HG02840 (cell line): ENCODE results near the gene TMEM267.
A peak's percentile ranks its signal among the peaks of the same experiment; 100 is the strongest.
"Not testable (repeated sequence)": the region's sequence is repeated elsewhere in the genome, so short reads cannot be mapped to it uniquely, and the experiment has no call there.

ENCODE experiments used
- ATAC-seq: cut with Tn5 transposase; IDR thresholded peaks from one replicate; pipeline ENCODE4 v1.9.1; 2021; ENCODE audit warnings: mild to moderate bottlenecking, moderate library complexity, moderate number of reproducible peaks; ENCODE audit not compliant: unreplicated experiment, low FRiP score

Gene TMEM267, protein sequence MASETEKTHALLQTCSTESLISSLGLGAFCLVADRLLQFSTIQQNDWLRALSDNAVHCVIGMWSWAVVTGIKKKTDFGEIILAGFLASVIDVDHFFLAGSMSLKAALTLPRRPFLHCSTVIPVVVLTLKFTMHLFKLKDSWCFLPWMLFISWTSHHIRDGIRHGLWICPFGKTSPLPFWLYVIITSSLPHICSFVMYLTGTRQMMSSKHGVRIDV

DNA sequence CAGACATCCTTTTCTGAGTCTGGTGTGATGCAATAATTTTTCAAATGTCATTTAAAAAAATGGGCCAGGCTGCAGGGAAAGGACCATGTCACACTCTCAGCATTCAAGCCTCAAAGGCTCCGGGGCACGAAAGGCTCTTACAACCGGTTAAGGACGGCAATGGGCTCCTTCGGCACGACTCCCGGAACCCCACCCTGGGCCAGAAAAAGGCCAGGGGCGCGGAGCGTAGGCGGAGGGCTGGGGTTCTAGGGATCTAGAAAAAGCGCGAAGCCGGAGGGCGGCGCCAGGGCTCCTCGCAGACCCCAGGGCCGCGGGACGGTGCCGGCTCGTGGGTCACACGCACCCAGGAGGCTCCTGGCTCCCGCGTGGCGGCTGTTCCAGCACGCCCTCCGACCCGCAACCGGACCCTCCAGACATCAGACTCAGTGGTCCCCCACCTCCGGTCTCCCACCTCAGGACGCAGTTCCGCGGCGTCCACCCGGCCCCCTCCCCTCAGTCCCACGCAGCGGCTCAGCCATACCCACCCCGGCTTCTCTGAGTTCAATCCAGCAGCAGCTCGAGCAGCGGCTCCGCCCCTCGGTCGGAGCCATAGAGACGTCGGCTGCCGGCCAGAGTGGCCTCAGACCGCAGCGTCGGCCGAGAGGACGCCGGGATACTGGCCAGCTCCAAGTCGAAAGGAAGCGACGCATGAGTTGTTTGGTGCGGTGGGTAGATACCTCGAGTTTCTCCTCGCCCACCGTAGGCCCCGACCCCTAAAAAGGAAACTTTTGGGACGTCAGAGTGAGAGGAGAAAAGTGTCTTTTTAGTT lies at the start of gene TMEM267:
TMEM267 (minus strand) TSS at position 568 of the 808 bp plus-strand sequence. CDS start 29,896 bp downstream, outside the sequence.
- ATAC-seq: peak; percentile 86

DNA sequence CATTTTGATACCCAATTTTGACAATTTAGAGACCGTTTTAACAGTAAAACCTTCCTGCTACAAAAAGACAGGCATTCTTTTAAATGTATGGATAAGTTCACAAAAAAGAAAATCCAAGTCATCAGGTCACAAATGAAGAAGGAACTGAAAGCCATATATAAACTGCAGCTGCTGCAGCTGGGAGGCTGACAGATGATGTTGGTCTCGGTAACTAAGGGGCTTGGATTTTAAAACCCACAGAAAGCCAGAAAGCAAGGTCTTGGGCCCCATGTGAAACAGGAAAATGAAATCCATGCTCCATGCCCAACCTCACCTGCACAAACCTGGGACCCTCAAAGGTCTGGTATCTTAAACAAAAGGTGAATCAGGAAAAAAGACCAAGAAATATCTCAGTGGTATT lies 47.0 kb upstream of the TMEM267 start:
- ATAC-seq: no peak

DNA sequence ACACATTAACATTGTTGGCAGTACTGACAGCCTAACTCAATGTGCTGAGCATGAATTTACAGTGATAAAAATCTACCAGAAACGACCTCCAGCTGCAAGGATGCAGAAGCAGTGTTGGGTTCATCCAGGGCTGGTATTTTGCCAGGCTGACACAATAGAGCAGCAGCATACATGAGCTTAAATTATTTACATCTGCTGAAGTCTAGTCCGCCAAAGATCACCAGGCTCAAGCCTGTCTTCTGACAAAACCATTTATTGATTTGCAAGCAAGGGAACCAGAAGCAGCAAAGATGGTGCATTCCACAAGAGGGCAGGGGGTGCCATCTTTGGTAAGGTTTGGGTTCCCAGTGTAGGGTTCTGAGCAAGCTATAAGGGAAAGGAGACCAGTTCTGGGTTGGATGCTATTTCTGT lies 40.0 kb upstream of the TMEM267 start:
- ATAC-seq: no peak

DNA sequence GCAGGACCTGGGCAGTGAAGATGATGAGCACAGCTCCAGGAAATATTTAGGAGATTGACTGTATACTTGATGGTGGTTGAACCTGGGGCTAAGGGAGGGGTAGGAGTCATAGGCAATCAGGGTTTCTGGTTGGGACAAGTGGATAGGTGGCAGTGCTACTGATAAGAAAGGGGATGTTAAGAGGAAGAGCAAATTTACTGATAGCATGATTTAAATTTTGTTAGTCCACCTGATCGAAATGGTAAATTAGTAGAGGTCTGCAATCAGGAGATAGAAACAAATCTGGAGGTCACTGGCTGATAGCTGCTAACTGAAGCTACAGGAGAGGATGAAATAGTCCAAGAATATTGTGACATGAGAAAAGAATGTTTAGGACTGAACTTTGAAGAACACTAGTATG lies 37.0 kb upstream of the TMEM267 start:
- ATAC-seq: no peak

DNA sequence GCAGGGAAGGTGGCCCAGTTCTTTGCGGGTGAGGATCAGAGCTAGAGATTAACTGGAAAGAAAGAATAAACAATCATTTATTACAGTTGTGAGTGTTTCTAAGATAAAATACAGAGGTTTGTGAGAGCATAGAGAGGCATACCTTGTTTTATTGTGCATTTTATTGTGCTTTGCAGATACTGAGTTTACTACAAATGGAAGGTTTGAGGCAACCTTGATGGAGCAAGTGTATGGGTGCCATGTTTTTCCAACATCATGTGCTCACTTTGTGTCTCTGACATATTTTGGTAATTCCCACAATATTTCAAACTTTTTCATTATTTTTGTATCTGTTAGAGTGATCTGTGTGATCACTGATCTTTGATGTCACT lies 32.0 kb upstream of the TMEM267 start:
- ATAC-seq: no peak

DNA sequence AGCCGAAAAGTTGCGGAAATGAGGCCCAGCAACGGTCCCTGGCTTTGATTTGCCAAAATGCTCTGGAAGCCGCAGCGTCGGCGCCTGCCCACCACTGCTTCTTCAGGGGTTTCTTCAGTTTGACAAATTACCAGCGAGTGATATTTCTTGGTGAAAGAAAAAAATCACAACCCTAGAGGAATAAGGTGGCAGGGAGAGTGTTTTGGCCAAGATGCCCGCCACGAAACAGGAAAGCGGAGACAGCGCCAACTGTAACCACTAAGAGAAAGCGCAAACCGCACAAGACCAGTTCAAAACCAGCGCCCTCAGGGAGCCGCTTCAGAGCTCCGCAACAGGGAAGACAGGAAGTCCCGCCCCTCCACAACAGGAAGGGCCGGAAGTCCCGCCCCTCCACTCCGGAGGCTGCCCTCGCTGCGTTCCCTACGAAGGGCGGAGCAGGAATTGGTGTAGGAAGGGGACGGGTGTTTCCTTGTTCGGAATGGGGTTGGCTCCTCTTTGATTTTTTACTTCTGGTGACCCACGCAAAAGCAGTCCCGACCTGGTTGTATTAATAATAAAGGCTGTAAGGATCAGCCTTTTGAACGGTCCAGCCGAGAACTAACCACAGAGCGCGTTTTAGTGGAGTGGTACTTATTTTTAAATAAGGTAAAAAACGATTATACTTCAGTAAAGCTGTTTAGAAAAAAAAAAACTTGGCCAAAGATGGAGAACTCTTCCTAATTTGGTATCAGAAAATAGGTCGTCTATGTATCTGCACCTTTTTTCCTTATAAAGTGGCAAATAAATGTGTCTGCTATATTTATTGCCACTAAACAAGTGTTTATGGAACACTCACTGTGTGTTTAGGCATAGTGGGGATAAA lies 31.4 kb upstream of the TMEM267 start, which contains the start of gene C5orf34:
C5orf34 (minus strand) TSS at position 333 of the 862 bp plus-strand sequence. CDS start 5,809 bp downstream, outside the sequence.
- peak; percentile 98 for ATAC-seq

DNA sequence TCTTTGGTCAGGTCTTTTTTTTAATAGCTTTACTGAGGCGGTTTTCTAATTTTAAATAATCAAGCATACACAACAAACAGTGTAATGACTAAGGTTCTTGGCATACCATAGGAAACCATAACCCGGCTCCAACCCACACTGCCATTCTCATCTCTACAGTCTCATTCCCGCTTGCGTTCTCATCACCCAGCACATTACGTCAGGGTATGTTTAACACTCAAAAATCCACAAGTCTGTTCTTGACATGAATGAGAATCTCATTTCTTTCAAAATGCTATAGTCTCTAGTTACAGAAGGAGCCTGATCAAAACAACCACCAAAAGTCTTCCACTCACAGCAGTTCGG lies 30.8 kb upstream of the TMEM267 start:
- ATAC-seq: peak; percentile 20

DNA sequence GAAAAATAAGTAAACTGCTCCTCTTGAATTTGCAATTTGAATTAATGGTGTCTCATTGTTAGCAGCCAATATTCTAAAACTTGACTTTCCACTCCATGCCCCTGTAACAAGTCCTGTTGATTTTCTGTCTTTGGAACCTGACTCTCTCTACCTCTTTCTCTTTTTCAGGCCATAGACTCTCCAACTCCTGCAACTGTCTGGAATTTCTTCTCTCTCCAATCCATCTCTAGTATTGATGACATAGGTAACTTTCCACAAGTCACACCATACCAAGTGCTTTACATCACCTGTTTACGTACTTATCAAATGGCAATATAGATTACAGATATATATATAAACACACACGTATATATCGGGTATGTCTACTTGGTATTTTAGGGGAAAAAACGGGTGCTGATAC lies 30.4 kb upstream of the TMEM267 start:
- ATAC-seq: no peak

DNA sequence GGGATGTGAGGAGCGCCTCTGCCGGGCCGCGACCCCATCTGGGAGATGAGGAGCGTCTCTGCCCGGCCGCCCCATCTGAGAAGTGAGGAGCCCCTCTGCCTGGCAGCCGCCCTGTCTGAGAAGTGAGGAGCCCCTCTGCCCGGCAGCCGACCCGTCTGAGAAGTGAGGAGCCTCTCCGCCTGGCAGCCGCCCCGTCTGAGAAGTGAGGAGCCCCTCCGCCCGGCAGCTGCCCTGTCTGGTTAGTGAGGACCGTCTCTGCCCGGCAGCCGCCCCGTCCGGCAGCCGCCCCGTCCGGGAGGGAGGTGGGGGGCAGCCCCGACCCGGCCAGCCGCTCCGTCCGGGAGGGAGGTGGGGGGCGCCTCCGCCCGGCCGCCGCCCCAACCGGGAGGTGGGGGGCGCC lies 27.4 kb upstream of the TMEM267 start:
- ATAC-seq: not testable (repeated sequence)

DNA sequence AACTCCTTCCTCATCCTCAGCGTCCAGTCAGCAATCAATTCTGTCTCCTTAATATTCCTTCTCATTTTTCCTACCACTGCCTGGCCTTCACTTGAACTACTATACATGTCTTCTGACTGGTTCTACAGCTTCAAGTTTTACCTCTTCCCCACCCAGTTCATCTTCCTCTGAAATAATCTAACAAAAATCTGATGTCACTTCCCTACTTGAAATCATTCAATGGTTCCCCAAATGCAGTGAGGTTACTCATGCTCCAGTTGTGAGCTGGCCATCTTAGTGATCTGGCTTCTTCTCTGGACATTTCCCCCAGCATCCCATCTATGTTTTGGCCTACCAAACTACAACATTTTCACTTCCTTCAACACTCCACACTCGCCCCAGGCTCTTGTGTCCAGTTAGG lies 14.9 kb upstream of the TMEM267 start:
- ATAC-seq: no peak

DNA sequence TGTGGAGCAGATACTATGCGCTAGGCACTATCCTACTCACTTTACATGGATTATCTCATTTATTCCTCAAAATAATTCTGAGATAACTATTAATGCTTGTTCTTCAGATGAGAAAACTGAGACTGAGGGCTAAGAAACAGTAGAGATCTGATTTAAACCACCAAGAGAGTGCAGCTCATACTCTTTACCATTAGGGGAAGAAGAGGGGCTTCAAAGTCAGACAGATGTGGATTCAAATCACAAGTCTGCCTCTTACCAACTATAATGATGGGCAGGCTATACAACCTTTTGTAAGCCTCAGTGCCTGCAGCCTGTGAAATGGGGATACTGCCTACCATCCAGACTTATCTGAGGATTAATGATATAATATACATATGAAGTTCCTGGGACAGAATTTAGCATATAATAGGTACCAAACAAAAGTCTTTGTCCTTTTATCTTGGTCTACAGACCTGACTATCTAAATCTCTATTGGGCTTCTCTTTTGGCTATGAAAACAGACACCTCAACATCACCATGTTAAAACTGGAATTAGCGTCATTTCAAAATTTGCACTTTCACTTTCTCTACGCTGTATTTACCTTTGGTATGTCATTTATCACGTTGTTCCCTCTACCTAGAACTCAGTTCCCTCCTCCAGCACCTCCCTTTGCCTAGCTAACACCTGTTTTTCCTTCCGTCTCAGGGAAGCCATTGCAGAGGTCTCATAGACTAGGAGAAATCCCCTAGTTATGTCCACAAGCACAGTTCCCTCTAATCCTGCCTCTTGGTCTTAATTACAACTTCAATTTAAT lies 13.8 kb upstream of the TMEM267 start:
- no peak for ATAC-seq

DNA sequence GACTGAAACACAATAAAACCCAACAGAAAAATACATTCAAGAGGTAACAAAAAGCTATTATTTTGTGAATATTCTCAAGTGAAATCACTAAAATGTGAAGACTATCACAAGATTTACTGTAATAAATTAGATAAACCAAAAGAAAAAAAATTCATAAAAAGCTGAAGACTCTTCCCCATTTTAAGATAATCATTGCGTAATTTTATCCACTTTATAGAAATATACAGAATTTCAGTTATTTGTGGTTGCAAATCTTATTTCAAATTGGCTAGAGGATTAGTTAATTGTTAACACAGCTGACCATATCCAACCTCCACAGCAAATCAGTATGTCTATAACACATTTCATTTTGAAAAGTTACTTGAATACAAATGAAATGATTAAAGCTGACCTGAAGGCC lies 7.7 kb upstream of the TMEM267 start:
- ATAC-seq: no peak

DNA sequence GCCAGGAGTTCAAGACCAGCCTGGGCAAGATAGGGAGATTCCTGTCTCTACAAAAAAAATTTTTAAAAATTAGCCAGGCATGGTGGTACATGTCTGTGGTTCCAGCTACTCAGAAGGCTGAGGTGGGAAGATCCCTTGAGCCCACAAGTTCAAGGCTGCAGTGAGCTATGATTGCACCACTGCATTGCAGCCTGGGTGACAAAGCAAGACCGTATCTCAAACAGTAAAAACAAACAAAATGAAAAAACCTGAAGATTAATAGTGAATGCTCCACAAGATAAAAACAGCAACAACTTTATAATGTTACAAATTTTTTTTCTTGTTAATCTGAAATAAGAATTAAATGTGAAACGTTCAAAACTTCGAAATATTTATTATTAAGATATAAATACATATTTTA lies 2.7 kb upstream of the TMEM267 start:
- ATAC-seq: no peak

DNA sequence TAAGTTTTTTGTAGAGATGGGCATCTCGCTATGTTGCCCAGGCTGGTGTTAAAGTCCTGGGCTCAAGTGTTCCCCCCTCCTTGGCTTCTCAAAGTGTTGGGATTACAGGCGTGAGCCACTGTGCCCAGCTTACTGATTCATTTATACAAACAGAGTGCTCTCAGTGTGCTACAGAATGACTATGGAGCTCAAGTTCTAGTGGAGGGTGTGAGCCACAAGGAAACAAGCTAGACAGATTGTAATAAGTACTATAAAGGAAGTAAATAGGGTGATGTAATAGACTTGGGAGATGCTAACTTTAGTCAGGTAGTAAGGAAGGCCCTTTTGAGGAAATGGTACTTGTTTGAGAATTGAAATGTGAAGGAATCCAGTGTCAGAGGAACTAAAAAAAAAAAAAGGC lies 1.7 kb upstream of the TMEM267 start:
- no peak for ATAC-seq

DNA sequence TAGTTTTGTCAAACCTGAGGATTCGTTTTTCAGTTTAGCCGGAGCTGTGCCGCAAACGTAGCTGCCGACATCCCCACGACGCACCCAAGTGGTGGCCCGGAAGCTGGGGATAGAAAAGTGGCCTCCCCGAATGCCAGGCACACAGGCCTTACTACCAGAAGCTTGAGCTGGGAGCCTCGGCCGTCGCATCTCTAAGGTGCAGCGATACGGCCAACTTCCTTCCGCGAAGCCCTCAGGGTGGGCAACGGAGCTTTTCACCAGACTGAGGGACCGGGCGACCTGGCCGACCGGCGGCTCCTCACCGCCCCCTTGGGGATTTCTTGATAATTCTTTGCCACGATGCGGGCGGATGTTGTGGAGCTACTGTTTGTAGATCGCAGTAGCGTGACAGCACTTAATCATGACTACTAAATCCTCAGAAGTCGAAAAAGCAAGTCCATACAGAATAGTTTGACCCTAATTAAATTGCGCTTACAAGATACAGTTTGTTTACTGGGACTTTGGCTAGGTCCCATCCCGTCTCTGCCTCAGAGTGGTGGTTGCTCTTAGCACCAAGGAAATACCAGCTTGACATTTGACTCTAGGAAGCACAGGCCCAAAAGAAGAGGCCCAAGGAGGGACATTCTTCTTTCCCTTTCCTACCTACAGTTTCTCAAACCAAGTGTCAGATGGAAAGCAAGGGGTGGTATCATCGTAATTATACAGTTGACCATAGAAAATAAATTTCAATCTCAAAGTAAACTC lies 613 bp upstream of the TMEM267 start:
- peak; percentile 78 for ATAC-seq

DNA sequence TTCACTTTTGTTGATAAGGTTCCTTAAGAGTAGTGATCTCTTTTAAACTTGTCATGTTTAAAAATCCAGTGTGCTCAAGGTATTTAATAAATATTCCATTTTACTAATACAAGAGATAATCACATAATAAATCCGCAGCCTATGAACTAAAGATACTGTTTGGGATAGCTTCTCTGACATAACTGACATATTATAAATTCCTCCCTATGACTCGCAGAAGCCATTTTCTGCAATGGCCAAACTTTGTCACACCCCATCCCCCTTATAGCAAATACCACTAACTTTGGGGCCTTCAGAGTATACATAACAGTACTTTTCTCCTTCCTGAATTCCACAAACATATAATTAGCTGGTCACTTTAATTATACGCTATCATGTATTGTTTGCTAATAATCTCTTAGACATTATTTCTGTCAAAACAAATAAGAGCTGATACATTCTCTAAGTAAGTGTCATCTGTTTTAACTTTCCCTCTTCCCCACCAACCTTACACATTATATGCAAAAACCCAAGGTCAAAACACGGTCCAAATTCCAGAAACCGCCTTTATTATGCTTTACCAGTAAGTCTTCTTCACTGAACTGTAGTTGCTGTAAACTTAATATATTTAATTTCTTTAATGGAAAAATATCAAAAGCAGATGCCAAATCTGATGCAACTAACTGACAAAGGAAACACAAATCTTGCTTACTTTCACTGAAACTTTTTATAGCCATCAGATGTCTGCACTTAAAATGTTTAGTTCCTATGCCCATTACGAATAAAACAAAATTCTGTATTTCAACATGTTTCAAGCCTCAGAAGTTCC lies 971 bp downstream of the TMEM267 start:
- no peak for ATAC-seq

DNA sequence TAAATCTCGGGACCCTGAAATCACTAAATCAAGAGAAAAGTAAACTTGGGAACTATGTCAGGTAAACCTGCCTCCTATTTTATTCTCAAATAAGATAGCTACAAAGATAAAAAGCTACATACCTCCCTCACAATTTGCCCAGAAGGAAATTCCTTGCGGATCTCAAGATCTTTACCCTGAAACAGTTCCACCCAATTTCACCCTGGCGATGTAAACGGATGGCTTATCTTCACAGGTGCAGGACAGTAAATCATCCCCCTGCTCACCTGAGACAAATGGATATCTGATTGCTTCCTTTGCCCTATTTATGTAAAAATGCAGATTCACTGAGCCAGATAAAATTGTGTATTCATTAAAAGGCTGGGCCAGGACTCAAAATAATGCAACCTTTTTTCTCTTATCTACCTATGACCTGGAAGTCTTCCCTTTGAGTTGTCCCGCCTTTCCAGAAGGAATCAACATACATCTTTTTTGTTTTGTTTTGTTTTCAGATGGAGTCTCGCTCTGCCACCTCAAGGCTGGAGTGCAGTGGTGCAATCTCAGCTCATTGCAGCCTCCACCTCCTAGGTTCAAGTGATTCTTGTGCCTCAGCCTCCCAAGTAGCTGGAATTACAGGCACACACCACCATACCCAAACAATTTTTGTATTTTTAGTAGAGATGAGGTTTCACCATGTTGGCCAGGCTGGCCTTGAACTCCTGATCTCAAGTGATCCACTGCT lies 13.8 kb downstream of the TMEM267 start:
- no peak for ATAC-seq

DNA sequence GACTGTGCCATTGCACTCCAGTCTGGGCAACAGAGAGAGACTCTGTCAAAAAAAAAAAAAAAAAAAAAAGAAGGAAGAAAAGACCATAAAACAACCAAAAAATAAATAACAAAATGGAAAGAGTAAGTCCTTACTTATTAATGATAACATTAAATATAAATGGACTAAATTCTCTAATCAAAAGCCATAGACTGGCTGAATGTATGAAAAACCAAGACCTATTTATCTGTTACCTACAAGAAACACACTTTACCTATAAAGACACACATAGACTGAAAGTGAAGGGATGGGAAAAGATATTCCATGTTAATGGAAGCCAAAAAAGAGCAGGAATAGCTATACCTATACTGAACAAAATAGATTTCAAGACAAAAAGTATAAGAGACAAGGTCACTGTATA lies 16.6 kb downstream of the TMEM267 start:
- no peak for ATAC-seq
